BLaER1 (cell line): Measurements from ENCODE around the gene TMEM31.
"Not testable (repeated sequence)": the region's sequence is repeated elsewhere in the genome, so short reads cannot be mapped to it uniquely, and the experiment has no call there.

ENCODE experiments used
- H3K27ac ChIP-seq: shearing (Covaris generic); formaldehyde crosslinking; 2 replicates; pipeline ENCODE4 v1.8.1; 2022
- H3K27me3 ChIP-seq: shearing (Covaris generic); formaldehyde crosslinking; 2 replicates; pipeline ENCODE4 v1.8.1; 2022
- H3K36me3 ChIP-seq: shearing (Covaris generic); formaldehyde crosslinking; 2 replicates; pipeline ENCODE4 v1.8.1; 2022
- H3K4me1 ChIP-seq: shearing (Covaris generic); formaldehyde crosslinking; 2 replicates; pipeline ENCODE4 v1.8.1; 2022
- H3K4me2 ChIP-seq: shearing (Covaris generic); formaldehyde crosslinking; 2 replicates; pipeline ENCODE4 v1.8.1; 2022
- H3K4me3 ChIP-seq: shearing (Covaris generic); formaldehyde crosslinking; 2 replicates; pipeline ENCODE4 v1.8.1; 2022
- H3K9ac ChIP-seq: shearing (Covaris generic); formaldehyde crosslinking; 2 replicates; pipeline ENCODE4 v1.8.1; 2022
- H3K9me3 ChIP-seq: shearing (Covaris generic); formaldehyde crosslinking; 2 replicates; pipeline ENCODE4 v1.8.1; 2022
- H4K20me1 ChIP-seq: shearing (Covaris generic); formaldehyde crosslinking; 2 replicates; pipeline ENCODE4 v1.8.1; 2022
- Cebpa-rat ChIP-seq: shearing (Covaris generic); IDR thresholded peaks from 2 replicates; pipeline ENCODE4 v1.8.1; 2022

TMEM31 gene

DNA sequence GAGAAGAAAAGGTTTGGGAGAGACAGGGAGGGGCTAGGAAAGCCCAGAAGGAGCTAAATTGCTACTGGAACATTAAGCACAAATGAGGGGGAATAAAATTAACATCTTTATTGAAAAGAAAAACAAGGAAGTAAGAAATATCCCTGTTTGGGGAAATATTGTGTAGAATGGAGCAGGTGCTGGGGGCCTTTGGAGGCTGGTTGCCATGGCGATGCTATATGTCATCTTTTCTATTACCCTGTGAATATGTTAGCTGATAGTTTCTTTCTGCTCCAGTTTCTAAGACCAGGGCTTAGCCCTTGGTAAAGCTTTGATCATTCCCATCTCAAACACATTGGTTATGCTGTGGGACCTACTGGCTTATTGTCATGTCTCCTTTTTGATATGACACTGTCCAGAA is 28.7 kb downstream of the TMEM31 start:
- no peak for TF ChIP-seq Cebpa-rat
- H3K27me3 ChIP-seq: no peaks in the 10 kb centered on the region
- H3K36me3 ChIP-seq: no peaks in the 10 kb centered on the region
- H3K9me3 ChIP-seq: no peaks in the 10 kb centered on the region
- H3K27ac ChIP-seq: no peak overlapping the region
- no peak overlapping the region for H3K4me2 ChIP-seq
- no peaks in the 10 kb centered on the region for H3K4me1 ChIP-seq
- H3K4me3 ChIP-seq: no peak overlapping the region
- no peaks in the 10 kb centered on the region for H4K20me1 ChIP-seq
- no peak overlapping the region for H3K9ac ChIP-seq

DNA sequence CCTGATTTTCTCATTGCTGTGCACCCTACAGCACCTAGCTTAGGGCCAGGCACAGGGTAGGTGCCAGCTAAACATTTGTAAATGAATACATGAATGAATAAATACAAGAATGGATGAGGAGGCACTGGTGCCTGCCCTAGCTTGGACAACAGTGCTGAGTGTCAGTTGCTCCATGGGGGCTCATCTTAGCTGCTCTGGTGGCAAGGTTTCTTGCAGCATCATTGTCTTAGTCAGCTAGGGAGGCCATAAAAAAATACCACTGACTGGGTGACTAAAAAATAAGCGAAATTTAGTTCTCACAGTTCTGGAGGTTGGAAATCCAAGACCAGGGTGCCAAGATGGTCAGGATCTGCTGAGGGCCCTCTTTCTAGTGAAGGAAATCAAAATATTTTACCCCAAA is 31.2 kb downstream of the TMEM31 start:
- Histone ChIP-seq H3K4me3 (no peak overlapping the region), H3K9ac (no peak overlapping the region), H3K27ac (no peak overlapping the region), H4K20me1 (no peaks in the 10 kb centered on the region), H3K4me2 (no peak overlapping the region), H3K4me1 (no peaks in the 10 kb centered on the region), H3K9me3 (no peaks in the 10 kb centered on the region), H3K27me3 (no peaks in the 10 kb centered on the region), H3K36me3 (no peaks in the 10 kb centered on the region)
- no peak for TF ChIP-seq Cebpa-rat

DNA sequence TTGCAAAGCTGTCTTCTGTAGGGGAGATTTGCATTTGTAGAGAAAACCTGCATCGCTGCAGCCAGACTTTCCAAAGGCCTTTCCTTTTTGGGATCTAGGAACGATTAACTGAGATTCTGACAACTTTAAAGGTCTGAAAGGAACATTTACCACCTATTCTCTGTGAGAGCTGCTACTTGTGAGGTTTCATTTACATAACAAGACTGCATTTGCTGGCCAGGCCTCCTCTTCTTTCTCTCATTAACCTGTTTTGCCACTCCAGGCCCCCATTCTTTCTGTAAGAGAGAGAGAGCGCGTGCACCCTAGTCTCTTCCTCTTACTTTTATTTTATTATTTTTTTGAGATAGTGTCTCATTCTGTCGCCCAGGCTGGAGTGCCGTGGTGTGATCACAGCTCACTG is 31.6 kb downstream of the TMEM31 start:
- Histone ChIP-seq H3K27ac (no peak overlapping the region), H3K4me1 (no peaks in the 10 kb centered on the region), H3K4me3 (no peak overlapping the region), H3K36me3 (no peaks in the 10 kb centered on the region), H3K27me3 (no peaks in the 10 kb centered on the region), H3K9ac (no peak overlapping the region), H3K9me3 (no peaks in the 10 kb centered on the region), H4K20me1 (no peaks in the 10 kb centered on the region), H3K4me2 (no peak overlapping the region)
- TF ChIP-seq Cebpa-rat: no peak

- Histone ChIP-seq H3K4me2 (no peak overlapping the region), H3K9me3 (no peaks in the 10 kb centered on the region), H3K4me3 (no peak overlapping the region), H3K9ac (no peak overlapping the region), H4K20me1 (no peaks in the 10 kb centered on the region), H3K27ac (no peak overlapping the region), H3K4me1 (no peaks in the 10 kb centered on the region), H3K27me3 (no peaks in the 10 kb centered on the region), H3K36me3 (no peaks in the 10 kb centered on the region)
- TF ChIP-seq Cebpa-rat: no peak
These were observed 36.5 kb downstream of the TMEM31 start for GRCh38 chrX:103747163-103747562.

- H3K4me1 ChIP-seq: peaks cover 18% of the 10 kb centered on the region
- no peaks in the 10 kb centered on the region for H3K36me3 ChIP-seq
- no peak for TF ChIP-seq Cebpa-rat
- no peaks in the 10 kb centered on the region for H4K20me1 ChIP-seq
- H3K27me3 ChIP-seq: peaks cover 9% of the 10 kb centered on the region; the same call in 1 of the 2 replicates
- H3K4me2 ChIP-seq: no peak overlapping the region
- H3K9me3 ChIP-seq: peaks cover 12% of the 10 kb centered on the region
- no peak overlapping the region for H3K9ac ChIP-seq
- H3K27ac ChIP-seq: no peak overlapping the region
- H3K4me3 ChIP-seq: no peak overlapping the region
These were observed 43.7 kb downstream of the TMEM31 start for GRCh38 chrX:103754401-103754800.

- H3K27ac ChIP-seq: no peak overlapping the region
- H4K20me1 ChIP-seq: no peaks in the 10 kb centered on the region
- H3K9ac ChIP-seq: no peak overlapping the region
- H3K9me3 ChIP-seq: peaks cover 13% of the 10 kb centered on the region
- no peak for TF ChIP-seq Cebpa-rat
- no peak overlapping the region for H3K4me3 ChIP-seq
- H3K4me2 ChIP-seq: peak overlapping the region; percentile 40
- no peaks in the 10 kb centered on the region for H3K36me3 ChIP-seq
- peaks cover 18% of the 10 kb centered on the region for H3K4me1 ChIP-seq
- H3K27me3 ChIP-seq: peaks cover 9% of the 10 kb centered on the region; the same call in 1 of the 2 replicates
These were observed 46.0 kb downstream of the TMEM31 start for GRCh38 chrX:103756736-103757135.

DNA sequence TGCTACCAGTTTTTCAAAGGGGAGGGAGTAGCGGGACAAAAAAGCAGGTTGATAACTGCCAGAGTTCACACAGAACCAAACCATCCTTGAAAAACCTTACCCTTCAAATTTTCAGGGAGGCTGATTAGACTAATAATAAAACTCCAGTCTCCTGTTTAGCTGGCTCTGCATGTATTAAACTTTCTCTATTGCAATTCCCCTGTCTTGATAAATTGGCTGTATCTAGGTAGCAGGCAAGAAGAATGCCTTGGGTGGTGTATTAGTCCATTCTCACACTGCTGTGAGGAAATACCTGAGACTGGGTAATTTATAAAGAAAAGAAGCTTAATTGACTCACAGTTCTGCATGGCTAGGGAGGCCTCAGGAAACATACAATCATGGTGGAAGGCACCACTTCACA is 47.8 kb downstream of the TMEM31 start:
- Histone ChIP-seq H3K4me1 (peaks cover 18% of the 10 kb centered on the region), H3K9me3 (peaks cover 13% of the 10 kb centered on the region), H3K9ac (no peak overlapping the region), H4K20me1 (no peaks in the 10 kb centered on the region), H3K4me3 (no peak overlapping the region), H3K36me3 (no peaks in the 10 kb centered on the region), H3K4me2 (no peak overlapping the region), H3K27ac (no peak overlapping the region), H3K27me3 (peaks cover 9% of the 10 kb centered on the region; the same call in 1 of the 2 replicates)
- TF ChIP-seq Cebpa-rat: no peak

DNA sequence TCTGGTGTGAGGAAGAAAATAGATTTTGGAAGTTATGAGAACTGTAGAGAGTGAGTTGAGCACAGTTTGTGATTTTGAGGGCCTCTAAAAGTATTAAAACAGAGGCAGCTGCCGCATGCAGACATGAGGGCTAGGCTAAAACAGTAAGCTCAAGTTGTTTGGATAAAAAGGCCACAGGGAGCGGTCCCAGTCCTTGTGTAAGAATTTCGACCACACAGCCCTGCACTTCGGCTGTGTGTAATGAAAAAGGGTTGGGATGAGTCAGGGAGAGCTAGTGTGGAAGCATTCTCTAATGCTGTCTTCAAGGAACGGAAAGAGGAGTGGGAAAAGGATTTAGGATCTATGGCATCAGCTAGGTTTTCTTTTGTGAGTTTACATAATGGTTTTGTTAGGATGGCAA is 52.8 kb downstream of the TMEM31 start:
- H3K4me1 ChIP-seq, H3K36me3 ChIP-seq, H3K4me3 ChIP-seq, H4K20me1 ChIP-seq, H3K27me3 ChIP-seq, H3K9me3 ChIP-seq, H3K27ac ChIP-seq, H3K9ac ChIP-seq, H3K4me2 ChIP-seq: not testable (repeated sequence)
